DOHH2 (cell line): ENCODE data around the gene SMYD5.

Source experiments
- H3F3A ChIP-seq: fragments of 200-600 bp; sonication (generic), shearing (Covaris generic); 2 replicates; pipeline ENCODE4 v1.6.0; 2016; ENCODE audit warnings: antibody characterized with exemption, mild to moderate bottlenecking; ENCODE audit not compliant: control insufficient read depth, insufficient read depth
- H3K27ac ChIP-seq: fragments of 200-600 bp; sonication (generic); 2 replicates; pipeline ENCODE4 v1.5.1; 2014; ENCODE audit warnings: low read depth, mild to moderate bottlenecking, low read length, moderate library complexity
- H3K27me3 ChIP-seq: fragments of 200-600 bp; sonication (generic); 2 replicates; pipeline ENCODE4 v1.6.1; 2014; ENCODE audit warnings: mild to moderate bottlenecking, low read length, mixed read lengths; ENCODE audit not compliant: control insufficient read depth
- H3K36me3 ChIP-seq: fragments of 200-600 bp; sonication (generic); 2 replicates; pipeline ENCODE4 v1.6.1; 2014; ENCODE audit warnings: mild to moderate bottlenecking, low read length, moderate library complexity, mixed read lengths; ENCODE audit not compliant: control insufficient read depth
- H3K4me1 ChIP-seq: fragments of 200-600 bp; sonication (generic); 2 replicates; pipeline ENCODE4 v1.6.1; 2014; ENCODE audit warnings: mild to moderate bottlenecking, low read length, mixed read lengths; ENCODE audit not compliant: control insufficient read depth
- H3K4me2 ChIP-seq: fragments of 200-600 bp; sonication (generic); 2 replicates; pipeline ENCODE4 v1.6.0; 2014; ENCODE audit warnings: mild to moderate bottlenecking, low read length, moderate library complexity
- H3K4me3 ChIP-seq: fragments of 200-600 bp; sonication (generic); 2 replicates; pipeline ENCODE4 v1.5.1; 2014; ENCODE audit warnings: mild to moderate bottlenecking, low read length, mixed read lengths
- H3K79me2 ChIP-seq: fragments of 200-600 bp; sonication (generic); 2 replicates; pipeline ENCODE4 v1.6.1; 2014; ENCODE audit warnings: mild to moderate bottlenecking, low read length, mixed read lengths; ENCODE audit not compliant: control insufficient read depth
- H3K9me2 ChIP-seq: fragments of 200-600 bp; sonication (generic); replicated peaks from 2 replicates; pipeline ENCODE4 v1.6.1; 2014; ENCODE audit warnings: mild to moderate bottlenecking, low read length, mixed read lengths; ENCODE audit not compliant: control insufficient read depth
- H3K9me3 ChIP-seq: fragments of 200-600 bp; sonication (generic); 2 replicates; pipeline ENCODE4 v1.6.1; 2014; ENCODE audit warnings: antibody characterized with exemption, low read length, mixed read lengths; ENCODE audit not compliant: control insufficient read depth, insufficient read depth
- H4K20me1 ChIP-seq: fragments of 200-600 bp; sonication (generic); 2 replicates; pipeline ENCODE4 v1.6.0; 2014; ENCODE audit warnings: low read depth, mild to moderate bottlenecking, antibody characterized with exemption, low read length, moderate library complexity; ENCODE audit not compliant: control insufficient read depth, insufficient read depth
- CTCF ChIP-seq: fragments of 200-600 bp; sonication (generic); IDR thresholded peaks from one replicate; pipeline ENCODE4 v1.5.1; 2014; ENCODE audit warnings: antibody characterized with exemption, mild to moderate bottlenecking, low read depth, low read length; ENCODE audit not compliant: poor library complexity, severe bottlenecking
- EZH2phosphoT487 ChIP-seq: fragments of 200-600 bp; sonication (generic); IDR thresholded peaks from 2 replicates; pipeline ENCODE4 v1.6.1; 2017; ENCODE audit warnings: borderline replicate concordance, mild to moderate bottlenecking, antibody characterized with exemption, low read length, moderate library complexity, mixed read lengths

Gene SMYD5

GRCh38 chr2:73203055-73203681, 10.9 kb upstream of the SMYD5 start:
- H3K27me3 ChIP-seq, result 0 out of 2 replicates have a peak, but pooled peaks cover 5% of the 10 kb centered on the region
- no peak overlapping the region for H3K4me3 ChIP-seq
- no peak overlapping the region for H3K27ac ChIP-seq
- no peaks in the 10 kb centered on the region for H3K9me2 ChIP-seq
- H3K4me2 ChIP-seq, result no peak overlapping the region
- no peaks in the 10 kb centered on the region for H3K4me1 ChIP-seq
- H3K79me2 ChIP-seq, result no peaks in the 10 kb centered on the region
- H3K36me3 ChIP-seq, result no peaks in the 10 kb centered on the region
- H4K20me1 ChIP-seq, result no peaks in the 10 kb centered on the region
- H3F3A ChIP-seq, result no peaks in the 10 kb centered on the region
- no peaks in the 10 kb centered on the region for H3K9me3 ChIP-seq
- no peak for TF ChIP-seq CTCF
- no peak for TF ChIP-seq EZH2phosphoT487

- Histone ChIP-seq H3K79me2 (no peaks in the 10 kb centered on the region), H3K36me3 (no peaks in the 10 kb centered on the region), H3K27me3 (no peaks in the 10 kb centered on the region), H3K4me3 (no peak overlapping the region), H3K4me2 (no peak overlapping the region), H3K4me1 (no peaks in the 10 kb centered on the region), H4K20me1 (no peaks in the 10 kb centered on the region), H3K9me3 (no peaks in the 10 kb centered on the region), H3F3A (no peaks in the 10 kb centered on the region), H3K9me2 (no peaks in the 10 kb centered on the region), H3K27ac (no peak overlapping the region)
- TF ChIP-seq CTCF, result no peak
- no peak for TF ChIP-seq EZH2phosphoT487
Observed at GRCh38 chr2:73205611-73206010, 8.4 kb upstream of the SMYD5 start.

GRCh38 chr2:73208258-73208657, 5.8 kb upstream of the SMYD5 start:
- no peaks in the 10 kb centered on the region for H4K20me1 ChIP-seq
- H3K27me3 ChIP-seq, result no peaks in the 10 kb centered on the region
- peaks cover under 1% of the 10 kb centered on the region; the same call in 1 of the 2 replicates for H3F3A ChIP-seq
- H3K9me3 ChIP-seq, result no peaks in the 10 kb centered on the region
- H3K4me3 ChIP-seq, result no peak overlapping the region
- no peak overlapping the region for H3K27ac ChIP-seq
- no peaks in the 10 kb centered on the region for H3K79me2 ChIP-seq
- peaks cover 14% of the 10 kb centered on the region for H3K4me1 ChIP-seq
- TF ChIP-seq EZH2phosphoT487 (no peak), CTCF (no peak)
- no peak overlapping the region for H3K4me2 ChIP-seq
- H3K36me3 ChIP-seq, result no peaks in the 10 kb centered on the region
- H3K9me2 ChIP-seq, result no peaks in the 10 kb centered on the region
